K562 (cell line): ENCODE measurements around the gene MGRN1. TPM values are rescaled to one million over a fixed set of nuclear protein-coding genes. Genes with fewer than 3 reads are reported as not detected.

ENCODE experiments used
- ATAC-seq: fragments of 200-7000 bp; cut with Tn5 transposase; 3 replicates; pipeline ENCODE4 v1.9.1; 2020; ENCODE audit warnings: moderate library complexity
- BruUV-seq: library from RNA; stranded (reverse); fragments of 400-500 nt; replicated peaks from 2 replicates; lab custom pipeline; 2021; lab: Mats Ljungman, UMichigan
- CTCF ChIA-PET: fragments of 300-600 bp; formaldehyde crosslinking; extraction: SDS; loops from one replicate; lab custom pipeline; 2021; ENCODE audit warnings: low intra/inter-chr PET ratio; lab: Yijun Ruan, JAX
- POLR2A ChIA-PET: fragments of 300-600, 350-650 bp; sonication (Branson Sonifier 250); formaldehyde crosslinking; extraction: SDS; loops from one replicate; lab custom pipeline; 2021; ENCODE audit warnings: antibody characterized with exemption, inconsistent platforms; lab: Yijun Ruan, JAX
- DNase-seq, 4 experiments: peaks; one replicate each; pipeline versions ENCODE4 v3.0.0 to v3.0.0-alpha.2; 2011 to 2018; ENCODE audit warnings: low spot score in 3 of 4, mixed read lengths in 3 of 4; ENCODE audit errors: extremely low read depth in 1 of 4
- FAIRE-seq: peaks from 2 replicates; lab custom pipeline; 2011; peaks lifted over from hg19 to GRCh38; lab: Jason Lieb, UNC
- H2AFZ ChIP-seq: 2 replicates; pipeline ENCODE4 v1.6.0; 2011; ENCODE audit warnings: low read depth, low read length, control low read depth, inconsistent platforms
- H3K27ac ChIP-seq: fragments of 200-600 bp; 3 replicates; pipeline ENCODE4 v1.8.0; 2011; ENCODE audit warnings: low read depth, mild to moderate bottlenecking, control low read depth, inconsistent platforms, low read length, moderate library complexity, mixed read lengths; ENCODE audit errors: extremely low read depth
- H3K27me3 ChIP-seq, 2 experiments: fragments of 300-600 bp in 1 of 2; 2 replicates in 1 of 2; 3 replicates in 1 of 2; pipeline versions ENCODE4 v1.6.0 to v1.8.0; 2011; ENCODE audit warnings: inconsistent platforms in 2 of 2, low read length in 2 of 2, mild to moderate bottlenecking in 1 of 2, mixed read lengths in 1 of 2, moderate library complexity in 1 of 2; ENCODE audit not compliant: control insufficient read depth in 2 of 2, insufficient read depth in 2 of 2
- H3K36me3 ChIP-seq: fragments of 300-600 bp; 3 replicates; pipeline ENCODE4 v1.8.0; 2011; ENCODE audit warnings: mild to moderate bottlenecking, low read length, inconsistent platforms; ENCODE audit not compliant: control insufficient read depth, insufficient read depth
- H3K4me1 ChIP-seq, 2 experiments: fragments of 200-600 bp in 1 of 2; replicated peaks in 1 of 2; 2 replicates in 1 of 2; 3 replicates in 1 of 2; pipeline versions ENCODE4 v1.5.1 to v1.8.0; 2011; ENCODE audit warnings: inconsistent platforms in 2 of 2, low read length in 2 of 2, mild to moderate bottlenecking in 1 of 2, mixed read lengths in 1 of 2, moderate library complexity in 1 of 2; ENCODE audit not compliant: control insufficient read depth in 2 of 2, insufficient read depth in 2 of 2
- H3K4me2 ChIP-seq: 2 replicates; pipeline ENCODE4 v1.6.1; 2011; ENCODE audit warnings: low read length, control low read depth, inconsistent platforms, mixed read lengths; ENCODE audit not compliant: insufficient read depth
- H3K4me3 ChIP-seq: fragments of 200-600 bp; sonication (generic), shearing (Covaris generic); 2 replicates; pipeline ENCODE4 v1.5.1; 2016; ENCODE audit warnings: control low read depth, inconsistent platforms
- H3K79me2 ChIP-seq: fragments of 200-600 bp; 3 replicates; pipeline ENCODE4 v1.8.0; 2011; ENCODE audit warnings: low read length, inconsistent platforms; ENCODE audit not compliant: control insufficient read depth, insufficient read depth
- H3K9ac ChIP-seq, 2 experiments: 2 replicates each; pipeline versions ENCODE4 v1.6.0 to v1.6.1; 2011; ENCODE audit warnings: low read depth in 2 of 2, low read length in 2 of 2, control low read depth in 1 of 2, inconsistent platforms in 1 of 2, mild to moderate bottlenecking in 1 of 2, mixed read lengths in 1 of 2; ENCODE audit not compliant: insufficient read depth in 1 of 2
- H3K9me1 ChIP-seq: one replicate; pipeline ENCODE4 v1.6.0; 2011; ENCODE audit warnings: inconsistent platforms, mild to moderate bottlenecking, low read length, moderate library complexity; ENCODE audit not compliant: control insufficient read depth, insufficient read depth
- H3K9me3 ChIP-seq: replicated peaks from 2 replicates; pipeline ENCODE4 v1.5.1; 2011; ENCODE audit warnings: low read depth, low read length, inconsistent platforms; ENCODE audit not compliant: control insufficient read depth, insufficient read depth
- H4K20me1 ChIP-seq: replicated peaks from 2 replicates; pipeline ENCODE4 v1.6.1; 2011; ENCODE audit warnings: low read length, inconsistent platforms, mixed read lengths; ENCODE audit not compliant: control insufficient read depth, insufficient read depth
- GATA2 ChIP-seq: sonication (generic); formaldehyde crosslinking; IDR thresholded peaks from 2 replicates; pipeline ENCODE4 v1.4.0; 2020; ENCODE audit warnings: mild to moderate bottlenecking, missing genetic modification reagents
- HNRNPK ChIP-seq: fragments of 200-400 bp; formaldehyde crosslinking; IDR thresholded peaks from one replicate; pipeline ENCODE4 v1.6.1; 2018; ENCODE audit warnings: mild to moderate bottlenecking, low read depth, low read length; ENCODE audit not compliant: poor library complexity, severe bottlenecking
- PRPF4 ChIP-seq: fragments of 200-400 bp; formaldehyde crosslinking; IDR thresholded peaks from one replicate; pipeline ENCODE4 v1.6.1; 2017; ENCODE audit warnings: low read length, low read depth, mild to moderate bottlenecking; ENCODE audit not compliant: insufficient read depth, poor library complexity, severe bottlenecking
- WHSC1 ChIP-seq: IDR thresholded peaks from one replicate; pipeline ENCODE4 v1.6.1; 2012; ENCODE audit warnings: low read length, control low read depth, inconsistent platforms
- ZBTB34 ChIP-seq: fragments of 250-450 bp; sonication (Bioruptor Pico); IDR thresholded peaks from 2 replicates; pipeline ENCODE4 v1.8.0; 2021; ENCODE audit warnings: mild to moderate bottlenecking, moderate library complexity
- ZBTB40 ChIP-seq, 2 experiments: fragments of 450-650 bp in 1 of 2; sonication (generic) in 1 of 2; formaldehyde crosslinking in 1 of 2; IDR thresholded peaks; 2 replicates each; pipeline versions ENCODE4 v1.7.1 to v1.9.0; 2016 to 2022; ENCODE audit warnings: inconsistent platforms in 1 of 2, mild to moderate bottlenecking in 1 of 2, missing genetic modification reagents in 1 of 2
- ZNF263 ChIP-seq: sonication (generic); formaldehyde crosslinking; IDR thresholded peaks from 2 replicates; pipeline ENCODE4 v1.8.0; 2022; ENCODE audit warnings: mild to moderate bottlenecking, missing genetic modification reagents, borderline replicate concordance
- ZNF644 ChIP-seq: fragments of 200-800 bp; sonication (Bioruptor generic); IDR thresholded peaks from 2 replicates; pipeline ENCODE4 v1.6.1; 2016; ENCODE audit warnings: low read depth, missing genetic modification characterization, missing compliant biosample characterization
- WGBS: fragments of 100-300 bp; shearing (Covaris generic); methylation state at CpG from one replicate; pipeline ENCODE4 v1.1.6; 2016; ENCODE audit warnings: low coverage, mixed read lengths; ENCODE audit not compliant: insufficient coverage; ENCODE audit errors: missing lambda C conversion rate; 5-methylcytosine and 5-hydroxymethylcytosine counted together
- in situ Hi-C: fragments of 300-500 bp; cut with MboI; formaldehyde crosslinking; loops from 4 replicates; pipeline ENCODE4 v1.15.0; 2018; ENCODE audit warnings: inconsistent platforms, mixed read lengths
- intact Hi-C: fragments of 100-400 bp; cut with micrococcal nuclease; formaldehyde crosslinking; loops from 2 replicates; pipeline ENCODE4 v1.14.2; 2022
- polyA plus RNA-seq, 8 experiments: library from polyadenylated mRNA; depleted of rRNA in 4 of 8; stranded (reverse) in 5 of 8; unstranded in 3 of 8; fragments of >200 nt; fragmentation: Nextera tagmentation in 2 of 8; fragmentation: Illumina TruSeq in 1 of 8; extraction: Ambion mirVana in 2 of 8; extraction: Trizol in 1 of 8; gene quantifications; 2 replicates each; pipeline versions ENCODE4 v1.2.1 to v1.2.3, GENCODE V29; 2011 to 2014; ENCODE audit warnings: inconsistent platforms in 1 of 8, missing spikeins in 1 of 8
- total RNA-seq, 7 experiments: library from RNA; depleted of rRNA in 6 of 7; stranded (reverse); fragments of >200 nt in 6 of 7; fragmentation: Illumina TruSeq in 2 of 7; extraction: Trizol in 2 of 7; gene quantifications; 2 replicates each; pipeline versions ENCODE4 v1.2.1 to v1.2.3, GENCODE V29; 2011 to 2021; ENCODE audit warnings: low replicate concordance in 1 of 7

Gene MGRN1
- total and polyA plus RNA-seq, 9 of the 15 experiments (the other 6 are each of a cell fraction or from before 2014, with no cell fraction given) = 0.15 to 37.9 (median 6.0) TPM

GRCh38 chr16:4676831-4677230 is 52.2 kb downstream of the MGRN1 start:
- Histone ChIP-seq H3K79me2 (no peaks in the 10 kb centered on the region), H2AFZ (no peak overlapping the region), H3K4me2 (no peak overlapping the region), H3K36me3 (peaks cover 36% of the 10 kb centered on the region; the same call in 1 of the 3 replicates), H3K9me3 (no peaks in the 10 kb centered on the region), H3K27ac (no peak overlapping the region), H3K9ac (no peak overlapping the region; a peak in 1 of 4 replicates), H4K20me1 (no peaks in the 10 kb centered on the region), H3K4me1 (peaks cover 0 to 55% of the 10 kb centered on the region in 2 experiments; a peak in 2 of 5 replicates), H3K9me1 (no peaks in the 10 kb centered on the region), H3K4me3 (no peak overlapping the region), H3K27me3 (no peaks in the 10 kb centered on the region)
- in situ Hi-C loops (no loop called here), intact Hi-C loops (no loop called here)
- 82% methylated on average over 10 of the region's 11 CpGs for whole genome bisulfite sequencing
- ChIA-PET CTCF (no interaction called here), POLR2A (interaction anchor here (0.7 kb wide), 1 partner anchor 728 kb away, joined by 3 read pairs; no protein-coding TSS in a partner anchor)
- DNase-seq = no peak
- no TSS peak for BruUV-seq
- no peak for ATAC-seq
- FAIRE-seq = no peak
- TF ChIP-seq ZNF644 (tag) = no peak
- TF ChIP-seq ZBTB34 (CRISPR knock-in tag) = no peak
- TF ChIP-seq HNRNPK = no peak
- no peak for TF ChIP-seq PRPF4
- no peak for TF ChIP-seq WHSC1
- TF ChIP-seq GATA2 = no peak
- no peak for TF ChIP-seq ZBTB40 (IDR thresholded peaks at IDR 0.05)
- TF ChIP-seq ZBTB40 (CRISPR knock-in tag; IDR thresholded peaks at IDR 0.05) = no peak
- no peak for TF ChIP-seq ZNF263 (CRISPR knock-in tag)
